Measurements from ENCODE around the gene ARID1B.

GRCh38 chr6:156833755-156834154 lies 56.6 kb downstream of the ARID1B start:
- no peak for TF ChIP-seq POLR2AphosphoS5 (IDR thresholded peaks at IDR 0.05; ENCODE audit: low read depth, low read length)
- TF ChIP-seq SIN3A (IDR thresholded peaks at IDR 0.05; ENCODE audit: borderline replicate concordance, insufficient read depth, low read length): no peak
